HepG2 (cell line): ENCODE results near the gene CDO1. TPM values are rescaled to one million over a fixed set of nuclear protein-coding genes. Genes with fewer than 3 reads are reported as not detected.

Source experiments
- AFF4 ChIP-seq: sonication (generic); formaldehyde crosslinking; IDR thresholded peaks from 2 replicates; pipeline ENCODE4 v1.4.0; 2020; ENCODE audit warnings: missing genetic modification reagents
- BRCA1 ChIP-seq: sonication (generic); formaldehyde crosslinking; IDR thresholded peaks from 2 replicates; pipeline ENCODE4 v1.4.0; 2020; ENCODE audit warnings: missing genetic modification reagents
- DBP ChIP-seq: sonication (generic); formaldehyde crosslinking; IDR thresholded peaks from 2 replicates; pipeline ENCODE4 v1.4.0; 2020; ENCODE audit warnings: missing genetic modification reagents; ENCODE audit errors: not compliant biosample characterization
- EP300 ChIP-seq, 3 experiments: sonication (generic) in 1 of 3; formaldehyde crosslinking in 1 of 3; IDR thresholded peaks; 2 replicates each; pipeline versions ENCODE4 v1.5.1 to v1.6.1; 2011 to 2020; ENCODE audit warnings: low read depth in 2 of 3, low read length in 2 of 3, borderline replicate concordance in 1 of 3, improper control_type of control experiment in 1 of 3, mild to moderate bottlenecking in 1 of 3, missing genetic modification reagents in 1 of 3, moderate library complexity in 1 of 3
- FOXM1 ChIP-seq: sonication (generic); formaldehyde crosslinking; IDR thresholded peaks from 2 replicates; pipeline ENCODE4 v1.5.0; 2020; ENCODE audit warnings: missing genetic modification reagents
- FOXP1 ChIP-seq, 2 experiments: fragments of 450-650 bp in 1 of 2; IDR thresholded peaks; 2 replicates each; pipeline ENCODE4 v1.6.1; 2017 to 2018; ENCODE audit warnings: antibody characterized with exemption in 1 of 2
- GPN1 ChIP-seq: sonication (generic); formaldehyde crosslinking; IDR thresholded peaks from 2 replicates; pipeline ENCODE4 v1.5.1; 2020; ENCODE audit warnings: missing genetic modification reagents, borderline replicate concordance
- HDAC6 ChIP-seq: fragments of 200-600 bp; sonication (generic); IDR thresholded peaks from 2 replicates; pipeline ENCODE4 v1.7.0; 2017; ENCODE audit warnings: mild to moderate bottlenecking, antibody characterized with exemption, low read length, low read depth
- HNF4A ChIP-seq: sonication (generic); formaldehyde crosslinking; IDR thresholded peaks from 2 replicates; pipeline ENCODE4 v1.4.0; 2020; ENCODE audit warnings: missing genetic modification reagents
- IRF2 ChIP-seq: IDR thresholded peaks from 2 replicates; pipeline ENCODE4 v1.6.1; 2018; ENCODE audit warnings: missing genetic modification reagents, missing compliant biosample characterization
- KDM4B ChIP-seq: sonication (generic); formaldehyde crosslinking; IDR thresholded peaks from 2 replicates; pipeline ENCODE4 v1.4.0; 2020; ENCODE audit warnings: missing genetic modification reagents
- KLF13 ChIP-seq: sonication (generic); formaldehyde crosslinking; IDR thresholded peaks from 2 replicates; pipeline ENCODE4 v1.4.0; 2020; ENCODE audit warnings: mild to moderate bottlenecking, missing genetic modification reagents
- SALL1 ChIP-seq: sonication (generic); formaldehyde crosslinking; IDR thresholded peaks from 2 replicates; pipeline ENCODE4 v1.8.0; 2022; ENCODE audit warnings: mild to moderate bottlenecking, missing genetic modification reagents
- SRF ChIP-seq: IDR thresholded peaks from 2 replicates; pipeline ENCODE4 v1.6.1; 2011; ENCODE audit warnings: mild to moderate bottlenecking, low read depth, low read length, moderate library complexity
- TAF15 ChIP-seq: fragments of 200-400 bp; formaldehyde crosslinking; IDR thresholded peaks from one replicate; pipeline ENCODE4 v1.6.1; 2018; ENCODE audit warnings: mild to moderate bottlenecking, low read depth, low read length; ENCODE audit not compliant: poor library complexity, severe bottlenecking
- TEAD2 ChIP-seq: sonication (generic); formaldehyde crosslinking; IDR thresholded peaks from 2 replicates; pipeline ENCODE4 v1.9.0; 2021; ENCODE audit warnings: missing genetic modification reagents
- ZEB1 ChIP-seq: IDR thresholded peaks from 2 replicates; pipeline ENCODE4 v1.6.1; 2012; ENCODE audit warnings: mild to moderate bottlenecking, low read depth, inconsistent platforms; ENCODE audit not compliant: insufficient replicate concordance
- ZNF253 ChIP-seq: sonication (generic); formaldehyde crosslinking; IDR thresholded peaks from 2 replicates; pipeline ENCODE4 v1.8.0; 2022; ENCODE audit warnings: mild to moderate bottlenecking, missing genetic modification reagents, borderline replicate concordance
- ZNF292 ChIP-seq: sonication (generic); formaldehyde crosslinking; IDR thresholded peaks from 2 replicates; pipeline ENCODE4 v1.8.1; 2022; ENCODE audit warnings: mild to moderate bottlenecking, low read depth, missing genetic modification reagents, borderline replicate concordance
- ZNF331 ChIP-seq: sonication (generic); formaldehyde crosslinking; IDR thresholded peaks from 2 replicates; pipeline ENCODE4 v1.4.0; 2020; ENCODE audit warnings: missing genetic modification reagents
- ZNF33B ChIP-seq: sonication (generic); formaldehyde crosslinking; IDR thresholded peaks from 2 replicates; pipeline ENCODE4 v1.5.1; 2020; ENCODE audit warnings: mild to moderate bottlenecking, missing genetic modification reagents
- ZNF431 ChIP-seq: sonication (generic); formaldehyde crosslinking; IDR thresholded peaks from 2 replicates; pipeline ENCODE4 v1.9.0; 2022; ENCODE audit warnings: missing genetic modification reagents, low read depth, mild to moderate bottlenecking, borderline replicate concordance
- ZNF543 ChIP-seq: sonication (generic); formaldehyde crosslinking; IDR thresholded peaks from 2 replicates; pipeline ENCODE4 v1.4.0; 2020; ENCODE audit warnings: mild to moderate bottlenecking, missing genetic modification reagents
- ZNF709 ChIP-seq: sonication (generic); formaldehyde crosslinking; IDR thresholded peaks from 2 replicates; pipeline ENCODE4 v1.5.0; 2020; ENCODE audit warnings: mild to moderate bottlenecking, missing genetic modification reagents
- ZSCAN21 ChIP-seq: sonication (generic); formaldehyde crosslinking; IDR thresholded peaks from 2 replicates; pipeline ENCODE4 v1.8.0; 2022; ENCODE audit warnings: mild to moderate bottlenecking, missing genetic modification reagents, moderate library complexity, borderline replicate concordance
- polyA plus RNA-seq, 8 experiments: library from polyadenylated mRNA; depleted of rRNA in 3 of 8; stranded (reverse) in 7 of 8; unstranded in 1 of 8; fragments of >200 nt; fragmentation: Illumina TruSeq in 4 of 8; extraction: Trizol in 4 of 8; gene quantifications; 2 replicates each; pipeline versions ENCODE4 v1.2.1 to v1.2.3, GENCODE V29; 2011 to 2016; ENCODE audit warnings: low read depth in 4 of 8, missing spikeins in 1 of 8, mixed read lengths in 1 of 8; ENCODE audit not compliant: insufficient read depth in 1 of 8
- total RNA-seq, 5 experiments: library from RNA; depleted of rRNA; stranded (reverse); fragments of >200 nt; fragmentation: Illumina TruSeq; extraction: Trizol; gene quantifications; 2 replicates each; pipeline ENCODE4 v1.2.3, GENCODE V29; 2016; ENCODE audit warnings: low read depth in 1 of 5
- TF ChIP-seq, protein P1 (sequence below): sonication (generic); formaldehyde crosslinking; IDR thresholded peaks from 2 replicates; pipeline ENCODE4 v1.8.0; 2022; ENCODE audit warnings: missing genetic modification reagents, mild to moderate bottlenecking, inconsistent platforms, borderline replicate concordance

CDO1 gene
- total and polyA plus RNA-seq, 2 of the 13 experiments (the other 11 are each of a cell fraction or from before 2014, with no cell fraction given), result 3.2 to 4.4 TPM

GRCh38 chr5:115844321-115844817 lies 27.9 kb upstream of the CDO1 start (continued):
- TF ChIP-seq AFF4 (CRISPR knock-in tag), result no peak
- TF ChIP-seq ZNF253 (CRISPR knock-in tag), result no peak
- TF ChIP-seq HNF4A (CRISPR knock-in tag), result 0 out of 2 replicates have a peak, but pooled peaks have one; percentile 20
- no peak for TF ChIP-seq ZNF543 (CRISPR knock-in tag)
- TF ChIP-seq ZNF431 (CRISPR knock-in tag), result no peak
- peak in 1 of 2 experiments; percentile 43; a peak in 1 of 4 replicates for TF ChIP-seq EP300 (IDR thresholded peaks at IDR 0.05; ENCODE audit: low read depth in 2 of 2, low read length in 2 of 2)
- peak; percentile 22; the same call in 1 of the 2 replicates for TF ChIP-seq EP300 (CRISPR knock-in tag; IDR thresholded peaks at IDR 0.05; ENCODE audit: borderline replicate concordance)
- TF ChIP-seq ZNF292 (CRISPR knock-in tag), result peak; percentile 71; the same call in 1 of the 2 replicates
- no peak for TF ChIP-seq KDM4B (CRISPR knock-in tag)
- no peak for TF ChIP-seq FOXP1 (IDR thresholded peaks at IDR 0.05)
- TF ChIP-seq FOXP1 (CRISPR knock-in tag; IDR thresholded peaks at IDR 0.05), result peak; percentile 53; the same call in 1 of the 2 replicates
- TF ChIP-seq FOXM1 (CRISPR knock-in tag), result no peak
- no peak for TF ChIP-seq ZSCAN21 (CRISPR knock-in tag)
- no peak for TF ChIP-seq DBP (CRISPR knock-in tag)
- no peak for TF ChIP-seq HDAC6
- TF ChIP-seq ZNF331, result 0 out of 2 replicates have a peak, but pooled peaks have one; percentile 18
- no peak for TF ChIP-seq SRF
- TF ChIP-seq IRF2 (CRISPR knock-in tag), result no peak
- no peak for TF ChIP-seq BRCA1 (CRISPR knock-in tag)
- TF ChIP-seq ZNF33B (CRISPR knock-in tag), result no peak
- no peak for TF ChIP-seq KLF13
- TF ChIP-seq SALL1 (CRISPR knock-in tag), result peak; percentile 36; the same call in 1 of the 2 replicates
- TF ChIP-seq, protein P1, sequence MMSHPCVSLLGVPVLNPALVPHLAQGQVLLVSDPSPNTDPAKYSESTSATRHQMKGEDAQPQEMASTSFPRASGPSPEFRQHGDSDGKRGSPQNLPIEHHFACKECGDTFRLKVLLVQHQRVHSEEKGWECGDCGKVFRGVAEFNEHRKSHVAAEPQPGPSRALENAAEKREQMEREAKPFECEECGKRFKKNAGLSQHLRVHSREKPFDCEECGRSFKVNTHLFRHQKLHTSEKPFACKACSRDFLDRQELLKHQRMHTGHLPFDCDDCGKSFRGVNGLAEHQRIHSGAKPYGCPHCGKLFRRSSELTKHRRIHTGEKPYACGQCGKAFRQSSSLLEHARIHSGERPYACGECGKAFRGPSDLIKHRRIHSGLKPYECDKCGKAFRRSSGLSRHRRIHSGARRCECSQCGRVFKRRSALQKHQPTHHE (CRISPR knock-in tag), result no peak
- TF ChIP-seq TEAD2 (CRISPR knock-in tag), result no peak
- TF ChIP-seq TAF15, result no peak
- TF ChIP-seq ZNF709 (CRISPR knock-in tag), result no peak
- TF ChIP-seq ZEB1, result no peak
- TF ChIP-seq GPN1 (CRISPR knock-in tag), result no peak
